ENCODE results near the gene ENTPD7. TPM values are rescaled to one million over a fixed set of nuclear protein-coding genes. Genes with fewer than 3 reads are reported as not detected.

ENTPD7 gene
- total and polyA plus RNA-seq, 9 of the 15 experiments (the other 6 are each of a cell fraction or from before 2014, with no cell fraction given): 1.4 to 13.9 (median 8.5) TPM

- Histone ChIP-seq H3K27me3 (ENCODE audit: control insufficient read depth in 2 of 2, insufficient read depth in 2 of 2, low read length in 2 of 2) (no peaks in the 10 kb centered on the region), H3K9ac (ENCODE audit: insufficient read depth in 1 of 2, low read depth in 2 of 2, low read length in 2 of 2) (no peak overlapping the region), H4K20me1 (replicated peaks; ENCODE audit: control insufficient read depth, insufficient read depth, low read length) (no peaks in the 10 kb centered on the region), H3K27ac (ENCODE audit: extremely low read depth, low read depth, low read length) (no peak overlapping the region), H3K9me1 (ENCODE audit: control insufficient read depth, insufficient read depth, low read length) (no peaks in the 10 kb centered on the region), H3K36me3 (ENCODE audit: control insufficient read depth, insufficient read depth, low read length) (0 out of 3 replicates have a peak, but pooled peaks cover 6% of the 10 kb centered on the region), H3K4me2 (ENCODE audit: insufficient read depth, low read length) (no peak overlapping the region), H3K79me2 (ENCODE audit: control insufficient read depth, insufficient read depth, low read length) (no peaks in the 10 kb centered on the region), H3K9me3 (replicated peaks; ENCODE audit: control insufficient read depth, insufficient read depth, low read depth, low read length) (no peaks in the 10 kb centered on the region), H3K4me1 (replicated peaks in 1 of 2; ENCODE audit: control insufficient read depth in 2 of 2, insufficient read depth in 2 of 2, low read length in 2 of 2) (no peaks in the 10 kb centered on the region), H2AFZ (ENCODE audit: low read depth, low read length) (no peak overlapping the region), H3K4me3 (no peak overlapping the region)
- CTCF ChIA-PET (ENCODE audit: low intra/inter-chr PET ratio): no interaction called here
- DNase-seq (ENCODE audit: extremely low read depth in 1 of 4, low spot score in 3 of 4) (no peak), ATAC-seq (no peak), FAIRE-seq (peak; percentile 63)
- TF ChIP-seq PYGO2 (tag; IDR thresholded peaks at IDR 0.05) (no peak), HOXB6 (CRISPR knock-in tag; IDR thresholded peaks at IDR 0.05; ENCODE audit: borderline replicate concordance) (no peak), TCF15 (CRISPR knock-in tag; IDR thresholded peaks at IDR 0.05) (no peak), NR0B1 (IDR thresholded peaks at IDR 0.05; ENCODE audit: partially characterized antibody) (no peak), RBFOX2 (IDR thresholded peaks at IDR 0.05; ENCODE audit: low read depth, low read length) (no peak), RBM34 (IDR thresholded peaks at IDR 0.05; ENCODE audit: borderline replicate concordance, insufficient read depth, low read length) (no peak), HLTF (IDR thresholded peaks at IDR 0.05) (no peak), RBBP5 (IDR thresholded peaks at IDR 0.05; ENCODE audit: borderline replicate concordance, insufficient read depth, low read length, poor library complexity, severe bottlenecking) (no peak), TEAD1 (CRISPR knock-in tag; IDR thresholded peaks at IDR 0.05) (no peak)
- 36% methylated on average over 2 of the region's 2 CpGs for WGBS (ENCODE audit: insufficient coverage, low coverage, missing lambda C conversion rate)
- no TSS peak for BruUV-seq (replicated peaks)
- POLR2A ChIA-PET: interaction anchor here (0.7 kb wide), 1 partner anchor 12 kb away, joined by 3 read pairs; no protein-coding TSS in a partner anchor
- in situ Hi-C loops (cut with MboI): no loop called here
- intact Hi-C loops (cut with micrococcal nuclease): no loop called here
Measured at GRCh38 chr10:99673492-99673891, 14.2 kb downstream of the ENTPD7 start.
